Subcutaneous adipose tissue (tissue), 4 donors: Measurements from ENCODE around the gene MRPL49. TPM values are rescaled to one million over a fixed set of nuclear protein-coding genes. Genes with fewer than 3 reads are reported as not detected.

Source experiments
- CTCF ChIP-seq: fragments of 450-650 bp; IDR thresholded peaks from one replicate; pipeline ENCODE4 v1.5.1; 2016; ENCODE audit warnings: low read depth, mild to moderate bottlenecking, control low read depth, antibody characterized with exemption, moderate library complexity
- total RNA-seq, 4 donors: library from RNA; depleted of rRNA; stranded (reverse); fragments of >200 nt; gene quantifications; one replicate each; pipeline ENCODE4 v1.1.0, GENCODE V29; 2016

The MRPL49 gene
- total RNA-seq, 4 donors from 2014 or later, result 34.1 to 60.8 (median 48.7) TPM

GRCh38 chr11:65132988-65133700 is 11.0 kb downstream of the MRPL49 start:
- TF ChIP-seq CTCF, result no peak

DNA sequence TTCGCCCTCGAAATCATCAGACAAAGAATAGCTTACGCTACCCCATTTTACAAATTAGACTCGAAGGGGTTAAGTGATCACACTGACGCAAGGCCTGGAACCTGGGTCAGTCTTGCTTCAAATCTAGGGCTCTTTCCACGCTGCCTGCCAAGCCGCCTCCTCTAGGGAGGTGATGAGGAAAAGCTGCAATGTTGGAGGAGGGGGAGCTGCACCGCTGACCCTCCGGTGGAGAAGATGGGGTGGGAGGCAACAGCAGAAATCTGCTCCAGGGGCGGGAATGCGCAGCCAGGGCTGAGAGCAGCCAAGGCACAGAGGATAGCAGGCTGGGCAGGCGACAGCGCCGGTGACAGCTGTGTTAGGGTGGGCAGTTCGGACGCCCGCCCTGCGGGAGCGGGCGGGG is 11.6 kb downstream of the MRPL49 start:
- TF ChIP-seq CTCF, result no peak

DNA sequence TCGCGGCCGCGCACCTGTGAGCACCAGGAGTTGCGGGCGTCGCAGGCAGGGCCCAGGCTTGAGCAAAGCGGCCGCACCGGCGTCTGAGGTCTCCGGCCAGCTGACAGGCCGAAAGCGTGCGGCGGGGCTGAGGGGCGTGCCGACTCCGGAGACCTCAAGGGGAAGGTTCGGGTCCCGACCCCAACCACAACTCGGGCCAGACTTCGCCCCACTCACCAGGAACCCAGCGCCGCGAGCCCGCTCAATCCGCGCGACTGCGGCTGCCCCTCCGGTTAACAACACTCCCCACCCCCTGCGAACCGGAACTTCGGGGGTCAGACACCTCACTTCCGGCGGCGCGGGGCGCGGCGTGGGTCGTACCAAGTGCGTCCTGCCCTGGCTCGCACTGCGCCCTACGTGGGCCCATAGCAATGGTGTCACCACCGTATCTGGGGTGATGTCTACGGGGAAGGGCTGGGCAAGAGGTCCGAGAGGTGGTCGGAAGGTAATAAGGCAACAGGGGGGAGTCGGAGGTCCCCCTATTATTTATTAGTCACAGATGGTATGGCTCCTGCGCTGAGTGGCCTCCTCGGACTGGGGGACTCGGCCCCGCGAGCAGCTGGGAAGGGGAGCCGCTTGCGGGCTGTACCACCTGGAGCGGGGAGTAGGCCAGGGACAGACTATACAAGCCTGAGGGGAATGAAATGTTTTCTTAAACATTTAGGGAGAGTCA is 12.3 kb downstream of the MRPL49 start, which contains the start of gene SYVN1:
SYVN1 (minus strand) TSS at position 280 of the 712 bp plus-strand sequence. CDS start 918 bp downstream, outside the sequence.
- TF ChIP-seq CTCF, result no peak

DNA sequence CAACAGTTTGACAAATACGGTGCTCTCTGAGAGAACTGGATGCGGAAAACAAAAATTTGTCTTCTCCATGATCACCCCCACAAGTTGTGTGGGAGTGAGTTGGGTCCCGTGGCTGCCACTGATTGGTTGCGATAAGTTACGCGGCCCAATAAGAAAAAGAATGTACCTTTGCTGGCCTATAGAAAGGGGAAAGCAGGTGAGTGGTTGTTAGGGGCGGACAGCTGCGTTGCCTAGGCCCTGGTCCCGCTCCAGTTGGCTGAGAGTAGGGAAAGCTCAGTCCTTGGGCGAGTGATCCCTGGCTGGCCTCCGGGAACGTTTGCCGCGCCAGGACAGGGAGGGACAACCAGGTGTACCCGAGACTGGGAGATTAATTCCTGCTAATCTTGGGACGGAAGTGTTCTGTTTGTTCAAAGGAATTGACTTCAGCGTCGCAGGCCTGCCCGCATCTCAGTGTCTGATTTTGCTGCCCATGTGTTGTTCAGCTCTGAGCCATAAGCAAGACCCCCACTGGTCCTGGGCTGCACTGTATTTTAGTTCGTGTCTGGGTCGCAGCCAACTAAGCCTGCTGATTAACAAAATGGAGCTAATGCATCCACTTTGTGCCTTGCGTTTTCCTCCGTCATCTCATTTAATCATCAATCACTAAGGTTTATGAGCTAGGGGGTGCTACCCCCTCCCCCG is 13.0 kb downstream of the MRPL49 start:
- no peak for TF ChIP-seq CTCF

DNA sequence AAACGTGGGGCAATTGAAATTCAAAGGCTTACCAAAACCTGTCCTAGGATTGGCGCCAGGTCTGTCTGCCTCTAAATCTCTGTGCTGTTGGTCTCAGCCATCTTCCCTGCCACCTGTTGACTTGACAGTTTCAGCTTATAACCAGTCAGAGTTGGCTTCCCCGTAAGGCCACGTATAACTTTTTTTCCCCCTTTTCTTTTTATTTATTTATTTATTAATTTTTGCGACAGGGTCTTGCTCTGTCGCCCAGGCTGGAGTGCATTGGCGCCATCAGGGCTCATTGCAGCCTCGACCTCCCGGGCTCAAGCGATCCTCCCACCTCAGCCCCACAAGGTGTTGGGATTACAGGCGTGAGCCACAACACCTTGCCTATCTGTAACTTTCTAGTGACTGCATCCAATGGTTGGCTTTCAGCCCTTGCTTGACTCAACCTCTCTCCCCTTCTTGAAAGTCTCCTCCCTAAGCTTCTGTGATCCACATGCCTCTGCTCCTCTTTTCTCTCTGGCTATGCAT is 13.6 kb downstream of the MRPL49 start:
- TF ChIP-seq CTCF, result no peak

DNA sequence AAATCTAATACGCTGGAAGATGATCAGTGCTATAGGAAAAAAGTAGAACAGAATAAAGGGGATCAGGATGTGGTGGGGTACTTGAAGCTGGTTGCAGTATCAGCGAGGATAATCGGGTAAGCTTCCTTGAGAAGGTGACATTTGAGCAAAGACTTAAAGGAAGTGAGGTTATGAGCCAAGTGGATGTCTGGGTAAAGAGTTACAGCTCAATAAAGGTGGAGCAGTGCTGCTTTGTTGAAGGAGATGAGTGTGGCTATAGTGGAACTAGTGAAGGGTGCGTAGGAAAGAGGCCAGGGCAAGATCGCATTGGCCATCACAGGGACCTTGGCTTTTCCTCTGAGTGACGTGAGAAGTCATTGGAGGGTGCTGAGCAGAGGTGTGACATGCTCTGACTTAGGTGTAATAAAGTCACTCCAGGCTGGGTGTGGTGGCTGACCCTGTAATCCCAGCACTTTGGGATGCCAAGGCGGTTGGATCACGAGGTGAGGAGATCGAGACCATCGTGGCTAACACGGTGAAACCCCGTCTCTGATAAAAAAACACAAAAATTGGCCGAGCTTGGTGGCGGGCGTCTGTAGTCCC is 14.5 kb downstream of the MRPL49 start:
- no peak for TF ChIP-seq CTCF
